ENCODE measurements around the gene ANKRD34A. TPM values are rescaled to one million over a fixed set of nuclear protein-coding genes. Genes with fewer than 3 reads are reported as not detected.

The ANKRD34A gene
- total RNA-seq, 2 experiments from 2014 or later = 2.0 to 2.2 TPM

DNA sequence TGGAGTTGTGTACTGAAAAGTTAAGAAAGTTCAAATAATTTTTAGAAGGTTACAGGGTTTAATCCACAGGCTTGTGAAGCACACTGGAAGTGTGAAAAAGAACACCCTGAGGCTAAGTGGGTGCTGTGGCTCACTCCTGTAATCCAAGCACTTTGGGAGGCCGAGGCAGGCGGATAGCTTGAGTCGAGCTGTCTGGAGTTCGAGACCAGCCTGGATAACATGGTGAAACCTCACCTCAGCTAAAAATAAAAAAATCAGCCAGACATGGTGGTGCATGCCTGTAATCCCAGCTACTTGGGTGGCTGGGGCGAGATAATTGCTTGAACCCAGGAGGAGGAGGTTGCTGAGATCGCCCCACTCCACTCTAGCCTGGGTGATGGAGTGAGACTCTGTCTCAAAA, 22.2 kb upstream of the ANKRD34A start:
- Mint-ChIP-seq H3K9me3 (peaks cover 2% of the 10 kb centered on the region), H3K4me3 (no peak overlapping the region), H3K4me1 (peaks cover 78% of the 10 kb centered on the region), H3K27ac (no peak overlapping the region), H3K36me3 (ENCODE audit: low read depth) (peaks cover 6% of the 10 kb centered on the region), H3K27me3 (no peaks in the 10 kb centered on the region)
- POLR2A ChIA-PET = no interaction called here
- CTCF ChIA-PET = interaction anchor here (13.2 kb wide), 1 partner anchor 8 kb away, joined by 154 read pairs; no protein-coding TSS in a partner anchor
- DNase-seq = no peak

GRCh38 chr1:145985502-145986439, 21.4 kb upstream of the ANKRD34A start:
- no peaks in the 10 kb centered on the region for H3K27me3 Mint-ChIP-seq
- ChIA-PET POLR2A (interaction anchor here (0.6 kb wide), 1 partner anchor 10 kb away, joined by 3 read pairs; no protein-coding TSS in a partner anchor), CTCF (interaction anchor here (1.0 to 13.2 kb wide), 3 partner anchors 7 to 22 kb away, joined by 3 to 154 read pairs (median 4); no protein-coding TSS in a partner anchor)
- H3K9me3 Mint-ChIP-seq = peaks cover 2% of the 10 kb centered on the region
- H3K4me3 Mint-ChIP-seq = no peak overlapping the region
- H3K27ac Mint-ChIP-seq = peak overlapping the region; percentile 87
- DNase-seq = no peak
- H3K4me1 Mint-ChIP-seq = peaks cover 77% of the 10 kb centered on the region
- peaks cover 3% of the 10 kb centered on the region for H3K36me3 Mint-ChIP-seq (ENCODE audit: low read depth)

DNA sequence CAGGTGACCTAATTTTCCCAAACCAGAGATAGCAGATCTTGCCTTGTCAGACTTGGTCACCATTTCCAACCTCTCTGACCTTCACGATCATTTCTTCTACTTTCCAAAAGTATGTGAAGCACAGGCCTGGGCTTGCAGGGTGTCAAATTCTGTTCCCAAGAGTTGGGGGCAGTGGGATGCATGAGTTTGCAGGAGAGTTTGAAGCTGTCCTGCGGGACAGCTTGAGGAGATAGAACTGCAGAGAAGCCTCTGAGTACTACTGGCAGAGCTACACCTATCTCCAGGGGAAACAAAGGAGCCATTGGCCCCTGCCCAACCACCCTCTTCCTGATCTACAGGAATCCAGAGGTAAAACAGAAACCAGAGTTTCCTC, 20.7 kb upstream of the ANKRD34A start:
- CTCF ChIA-PET = interaction anchor here (1.0 to 1.3 kb wide), 2 partner anchors 17 to 22 kb away, joined by 3 to 4 read pairs; no protein-coding TSS in a partner anchor
- H3K27me3 Mint-ChIP-seq = no peaks in the 10 kb centered on the region
- DNase-seq = no peak
- POLR2A ChIA-PET = no interaction called here
- H3K9me3 Mint-ChIP-seq = peaks cover 2% of the 10 kb centered on the region
- H3K4me1 Mint-ChIP-seq = peaks cover 70% of the 10 kb centered on the region
- H3K4me3 Mint-ChIP-seq = no peak overlapping the region
- H3K36me3 Mint-ChIP-seq (ENCODE audit: low read depth) = peaks cover 3% of the 10 kb centered on the region
- peak overlapping the region; percentile 87 for H3K27ac Mint-ChIP-seq

DNA sequence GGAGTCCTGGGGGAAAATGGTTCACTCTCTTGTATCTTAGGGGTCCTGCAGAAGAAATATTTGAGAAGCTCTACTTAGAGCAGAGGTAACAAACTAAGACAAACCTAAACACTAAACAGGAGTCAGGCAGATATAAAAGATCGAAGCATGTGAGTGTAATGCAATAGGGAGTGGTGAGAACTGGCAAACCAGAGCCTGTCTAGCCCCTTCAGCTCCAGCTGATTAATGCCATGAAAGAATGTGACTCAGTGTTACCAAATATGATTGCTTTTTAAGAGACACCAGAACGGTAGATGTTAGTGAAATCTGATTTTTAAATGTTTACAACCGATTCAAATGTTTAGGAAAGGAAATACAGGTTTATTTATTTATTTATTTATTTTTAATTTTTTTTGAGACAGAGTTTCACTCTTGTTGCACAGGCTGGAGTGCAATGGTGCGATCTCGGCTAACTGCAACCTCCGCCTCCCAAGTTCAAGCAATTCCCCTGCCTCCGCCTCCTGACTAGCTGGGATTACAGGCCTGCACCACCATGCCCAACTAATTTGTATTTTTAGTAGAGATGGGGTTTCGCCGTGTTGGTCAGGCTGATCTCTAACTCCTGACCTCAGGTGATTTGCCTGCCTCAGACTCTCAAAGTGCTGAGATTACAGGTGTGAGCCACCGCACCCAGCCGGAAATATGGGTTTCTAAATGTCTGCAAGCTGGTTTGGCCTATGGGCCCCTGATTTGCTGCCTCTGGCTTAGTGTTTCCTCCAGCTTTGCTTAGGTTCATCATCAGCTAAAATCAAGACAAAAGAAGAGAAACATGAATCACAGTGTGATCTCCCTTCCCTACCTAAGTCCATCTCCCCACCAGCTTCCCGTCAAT, 19.8 kb upstream of the ANKRD34A start:
- ChIA-PET CTCF (interaction anchor here (1.3 kb wide), 1 partner anchor 23 kb away, joined by 4 read pairs; no protein-coding TSS in a partner anchor), POLR2A (no interaction called here)
- Mint-ChIP-seq H3K4me1 (peaks cover 66% of the 10 kb centered on the region), H3K36me3 (ENCODE audit: low read depth) (peaks cover 3% of the 10 kb centered on the region), H3K4me3 (peak overlapping the region; percentile 28), H3K27ac (peak overlapping the region; percentile 87), H3K27me3 (no peaks in the 10 kb centered on the region), H3K9me3 (peaks cover 2% of the 10 kb centered on the region)
- DNase-seq = no peak

GRCh38 chr1:145983206-145983675, 18.9 kb upstream of the ANKRD34A start:
- peak overlapping the region; percentile 55 for H3K27ac Mint-ChIP-seq
- H3K27me3 Mint-ChIP-seq = no peaks in the 10 kb centered on the region
- ChIA-PET CTCF (interaction anchor here (8.7 kb wide), 1 partner anchor 9 kb away, joined by 154 read pairs; the partner anchor contains the start of gene TXNIP), POLR2A (no interaction called here)
- DNase-seq = no peak
- peaks cover 2% of the 10 kb centered on the region for H3K9me3 Mint-ChIP-seq
- peaks cover 58% of the 10 kb centered on the region for H3K4me1 Mint-ChIP-seq
- no peak overlapping the region for H3K4me3 Mint-ChIP-seq
- H3K36me3 Mint-ChIP-seq (ENCODE audit: low read depth) = peaks cover 3% of the 10 kb centered on the region

- peaks cover 50% of the 10 kb centered on the region for H3K4me1 Mint-ChIP-seq
- H3K27ac Mint-ChIP-seq = peak overlapping the region; percentile 68
- H3K4me3 Mint-ChIP-seq = no peak overlapping the region
- ChIA-PET POLR2A (no interaction called here), CTCF (interaction anchor here (1.1 to 8.7 kb wide), 6 partner anchors 10 to 136 kb away, joined by 3 to 190 read pairs (median 6); partner anchors contain the start of genes NUDT17 and TXNIP)
- no peaks in the 10 kb centered on the region for H3K27me3 Mint-ChIP-seq
- H3K36me3 Mint-ChIP-seq (ENCODE audit: low read depth) = peaks cover 3% of the 10 kb centered on the region
- no peak for DNase-seq
- H3K9me3 Mint-ChIP-seq = peaks cover 2% of the 10 kb centered on the region
Observed at GRCh38 chr1:145982010-145982723, 17.8 kb upstream of the ANKRD34A start.

- ChIA-PET CTCF (interaction anchor here (1.0 to 8.7 kb wide), 8 partner anchors 12 to 135 kb away, joined by 3 to 190 read pairs (median 9); partner anchors contain the start of genes ANKRD34A, LIX1L, NUDT17 and POLR3GL), POLR2A (interaction anchor here (0.7 to 2.8 kb wide), 5 partner anchors 12 to 155 kb away, joined by 3 to 22 read pairs (median 5); partner anchors contain the start of gene TXNIP)
- H3K4me1 Mint-ChIP-seq = peaks cover 43% of the 10 kb centered on the region
Observed at GRCh38 chr1:145980457-145980994, 16.2 kb upstream of the ANKRD34A start.

GRCh38 chr1:145979746-145980456, 15.5 kb upstream of the ANKRD34A start:
- peaks cover 3% of the 10 kb centered on the region for H3K36me3 Mint-ChIP-seq (ENCODE audit: low read depth)
- DNase-seq = peak; percentile 38
- peaks cover 36% of the 10 kb centered on the region for H3K4me1 Mint-ChIP-seq
- H3K4me3 Mint-ChIP-seq = no peak overlapping the region
- CTCF ChIA-PET = interaction anchor here (0.6 to 8.7 kb wide), 15 partner anchors 12 to 134 kb away, joined by 3 to 190 read pairs (median 5); partner anchors contain the start of genes ANKRD34A, LIX1L, NUDT17 and POLR3GL
- no peaks in the 10 kb centered on the region for H3K27me3 Mint-ChIP-seq
- no peak overlapping the region for H3K27ac Mint-ChIP-seq
- POLR2A ChIA-PET = interaction anchor here (0.5 to 2.8 kb wide), 11 partner anchors 9 to 699 kb away, joined by 3 to 22 read pairs (median 4); partner anchors contain the start of genes ANKRD34A, LIX1L, POLR3GL and TXNIP
- peaks cover 2% of the 10 kb centered on the region for H3K9me3 Mint-ChIP-seq

More at GRCh38 chr1:145980457-145980994, 16.2 kb upstream of the ANKRD34A start:
- H3K9me3 Mint-ChIP-seq = peaks cover 2% of the 10 kb centered on the region
- no peak overlapping the region for H3K27ac Mint-ChIP-seq
- no peak overlapping the region for H3K4me3 Mint-ChIP-seq
- H3K27me3 Mint-ChIP-seq = no peaks in the 10 kb centered on the region
- no peak for DNase-seq
- H3K36me3 Mint-ChIP-seq (ENCODE audit: low read depth) = peaks cover 3% of the 10 kb centered on the region

GRCh38 chr1:145978854-145979745, 14.7 kb upstream of the ANKRD34A start:
- Mint-ChIP-seq H3K9me3 (peaks cover 2% of the 10 kb centered on the region), H3K36me3 (ENCODE audit: low read depth) (peaks cover 3% of the 10 kb centered on the region), H3K4me3 (no peak overlapping the region), H3K27ac (no peak overlapping the region), H3K4me1 (peaks cover 32% of the 10 kb centered on the region), H3K27me3 (no peaks in the 10 kb centered on the region)
- ChIA-PET CTCF (interaction anchor here (0.6 to 8.7 kb wide), 13 partner anchors 11 to 132 kb away, joined by 3 to 190 read pairs (median 5); partner anchors contain the start of genes ANKRD34A, POLR3GL and TXNIP), POLR2A (interaction anchor here (0.5 to 2.8 kb wide), 9 partner anchors 10 to 698 kb away, joined by 3 to 22 read pairs (median 5); partner anchors contain the start of genes ANKRD34A, LIX1L, POLR3GL and TXNIP)
- DNase-seq = peak; percentile 91

DNA sequence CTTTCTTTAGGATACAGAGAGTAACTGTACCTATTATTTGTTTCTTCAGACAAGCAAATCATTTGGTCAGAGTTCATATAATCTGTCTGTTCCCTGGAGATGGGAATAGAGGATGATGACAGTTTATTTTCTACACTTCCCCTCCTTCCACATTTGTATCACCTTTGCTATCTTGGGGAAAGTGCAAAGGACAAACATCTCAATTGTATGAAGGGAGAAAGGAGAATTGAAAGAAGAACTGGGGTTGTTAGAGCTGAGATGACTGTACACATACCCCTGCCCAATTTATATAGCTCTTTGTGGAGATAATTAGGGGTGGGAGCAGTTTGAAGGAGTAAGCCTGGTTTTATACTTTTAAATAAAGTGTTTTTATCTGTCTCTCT, 14.1 kb upstream of the ANKRD34A start:
- H3K4me3 Mint-ChIP-seq = no peak overlapping the region
- no peak overlapping the region for H3K27ac Mint-ChIP-seq

More for the DNA sequence above, 14.1 kb upstream of the ANKRD34A start:
- Mint-ChIP-seq H3K27me3 (no peaks in the 10 kb centered on the region), H3K4me1 (peaks cover 27% of the 10 kb centered on the region), H3K9me3 (peaks cover 2% of the 10 kb centered on the region), H3K36me3 (ENCODE audit: low read depth) (peaks cover 3% of the 10 kb centered on the region)
- DNase-seq = no peak
- POLR2A ChIA-PET = interaction anchor here (1.5 to 2.8 kb wide), 4 partner anchors 14 to 19 kb away, joined by 3 to 22 read pairs (median 10); partner anchors contain the start of genes ANKRD34A, POLR3GL and TXNIP
- CTCF ChIA-PET = interaction anchor here (0.9 to 8.7 kb wide), 8 partner anchors 10 to 59 kb away, joined by 3 to 190 read pairs (median 16); partner anchors contain the start of genes ANKRD34A, POLR3GL and TXNIP

All from activated CD4-positive, alpha-beta T cell treated with anti-CD3 and anti-CD28 coated beads, Interleukin-2, amount 10 ng/mL, durations not matched to agents 7 days and 5 days (primary cell).